IMR-90 (cell line): Measurements from ENCODE around the gene LMAN2. TPM values are rescaled to one million over a fixed set of nuclear protein-coding genes. Genes with fewer than 3 reads are reported as not detected.

ENCODE experiments used
- ATAC-seq: fragments of 200-7000 bp; cut with Tn5 transposase; 2 replicates; pipeline ENCODE4 v1.9.1; 2020; ENCODE audit warnings: low read depth, mild to moderate bottlenecking, moderate library complexity
- BruUV-seq: library from RNA; stranded (reverse); fragments of 400-500 nt; replicated peaks from 2 replicates; lab custom pipeline; 2021; lab: Mats Ljungman, UMichigan
- CTCF ChIA-PET: fragments of 300-600 bp; formaldehyde crosslinking; extraction: SDS; loops from one replicate; lab custom pipeline; 2021; ENCODE audit warnings: antibody characterized with exemption; lab: Yijun Ruan, JAX
- POLR2A ChIA-PET: fragments of 300-600 bp; sonication (Branson Sonifier 250); formaldehyde crosslinking; loops from one replicate; lab custom pipeline; 2022; ENCODE audit warnings: antibody characterized with exemption; ENCODE audit not compliant: unreplicated experiment; lab: Charles Lee
- DNase-seq: peaks from one replicate; pipeline ENCODE4 v3.0.0; 2013
- H2AFZ ChIP-seq: replicated peaks from 2 replicates; pipeline ENCODE3; 2013; ENCODE audit warnings: low read length, mild to moderate bottlenecking; ENCODE audit not compliant: poor library complexity
- H2AK5ac ChIP-seq: 2 replicates; pipeline ENCODE4 v1.6.1; 2013; ENCODE audit warnings: low read depth, low read length, inconsistent platforms
- H2AK9ac ChIP-seq: replicated peaks from 2 replicates; pipeline ENCODE3; 2013; ENCODE audit warnings: mild to moderate bottlenecking, low read depth, low read length, moderate library complexity; ENCODE audit not compliant: poor library complexity
- H2BK120ac ChIP-seq: 2 replicates; pipeline ENCODE4 v1.6.1; 2013; ENCODE audit warnings: low read depth, low read length, inconsistent platforms
- H2BK15ac ChIP-seq: 3 replicates; pipeline ENCODE4 v1.6.1; 2013; ENCODE audit warnings: low read depth, low read length, inconsistent platforms
- H2BK20ac ChIP-seq: 2 replicates; pipeline ENCODE4 v1.6.1; 2013; ENCODE audit warnings: low read depth, mild to moderate bottlenecking, inconsistent platforms, low read length, moderate library complexity
- H2BK5ac ChIP-seq: 2 replicates; pipeline ENCODE4 v1.6.1; 2013; ENCODE audit warnings: mild to moderate bottlenecking, low read depth, low read length, inconsistent platforms; ENCODE audit not compliant: poor library complexity, severe bottlenecking
- H3K14ac ChIP-seq: replicated peaks from 2 replicates; pipeline ENCODE4 v1.6.1; 2013; ENCODE audit warnings: low read depth, low read length, inconsistent platforms
- H3K18ac ChIP-seq: 2 replicates; pipeline ENCODE4 v1.6.1; 2013; ENCODE audit warnings: low read depth, low read length, control low read depth
- H3K23ac ChIP-seq: 2 replicates; pipeline ENCODE4 v1.6.1; 2013; ENCODE audit warnings: low read depth, low read length, inconsistent platforms
- H3K27ac ChIP-seq: 2 replicates; pipeline ENCODE4 v1.5.1; 2013; ENCODE audit warnings: mild to moderate bottlenecking, control low read depth, low read length; ENCODE audit not compliant: insufficient read depth
- H3K27me3 ChIP-seq: 2 replicates; pipeline ENCODE4 v1.6.1; 2013; ENCODE audit warnings: low read length; ENCODE audit not compliant: control insufficient read depth, insufficient read depth
- H3K36me3 ChIP-seq: 2 replicates; pipeline ENCODE4 v1.6.1; 2013; ENCODE audit warnings: low read length, mixed read lengths; ENCODE audit not compliant: control insufficient read depth, insufficient read depth
- H3K4ac ChIP-seq: 2 replicates; pipeline ENCODE4 v1.6.1; 2013; ENCODE audit warnings: low read depth, low read length, inconsistent platforms
- H3K4me1 ChIP-seq: 2 replicates; pipeline ENCODE4 v1.6.1; 2013; ENCODE audit warnings: low read length, mixed read lengths; ENCODE audit not compliant: control insufficient read depth, insufficient read depth
- H3K4me2 ChIP-seq: 2 replicates; pipeline ENCODE4 v1.6.1; 2013; ENCODE audit warnings: low read depth, mild to moderate bottlenecking, control low read depth, low read length, moderate library complexity
- H3K4me3 ChIP-seq: 2 replicates; pipeline ENCODE4 v1.5.1; 2013; ENCODE audit warnings: low read depth, mild to moderate bottlenecking, control low read depth, low read length, moderate library complexity; ENCODE audit not compliant: insufficient read depth
- H3K56ac ChIP-seq: 2 replicates; pipeline ENCODE4 v1.6.1; 2013; ENCODE audit warnings: low read length, inconsistent platforms; ENCODE audit not compliant: insufficient read depth; ENCODE audit errors: extremely low read depth
- H3K79me1 ChIP-seq, 2 experiments: 2 replicates each; pipeline ENCODE4 v1.6.1; 2013; ENCODE audit warnings: low read length in 2 of 2, inconsistent platforms in 1 of 2, low read depth in 1 of 2
- H3K9ac ChIP-seq: 2 replicates; pipeline ENCODE4 v1.6.1; 2013; ENCODE audit warnings: low read depth, low read length, control low read depth
- H3K9me1 ChIP-seq: 2 replicates; pipeline ENCODE4 v1.6.1; 2013; ENCODE audit warnings: low read length, inconsistent platforms; ENCODE audit not compliant: insufficient read depth
- H3K9me3 ChIP-seq: 2 replicates; pipeline ENCODE4 v1.6.1; 2013; ENCODE audit warnings: low read length; ENCODE audit not compliant: control insufficient read depth, insufficient read depth
- H4K20me1 ChIP-seq: 2 replicates; pipeline ENCODE4 v1.6.1; 2013; ENCODE audit warnings: low read length, inconsistent platforms; ENCODE audit not compliant: insufficient read depth
- H4K5ac ChIP-seq: 2 replicates; pipeline ENCODE4 v1.6.1; 2013; ENCODE audit warnings: mild to moderate bottlenecking, low read depth, low read length, control low read depth
- H4K8ac ChIP-seq, 2 experiments: 2 replicates each; pipeline ENCODE4 v1.6.1; 2013; ENCODE audit warnings: low read depth in 2 of 2, low read length in 2 of 2, control low read depth in 1 of 2, inconsistent platforms in 1 of 2
- H4K91ac ChIP-seq: 2 replicates; pipeline ENCODE4 v1.6.1; 2013; ENCODE audit warnings: low read depth, low read length, inconsistent platforms; ENCODE audit not compliant: insufficient read depth
- BHLHE40 ChIP-seq: fragments of 150-350 bp; IDR thresholded peaks from 2 replicates; pipeline ENCODE4 v1.6.1; 2016; ENCODE audit warnings: mild to moderate bottlenecking, low read depth, low read length
- CEBPB ChIP-seq: IDR thresholded peaks from 2 replicates; pipeline ENCODE4 v1.6.1; 2012; ENCODE audit warnings: low read depth, low read length, improper control_type of control experiment
- CHD1 ChIP-seq: IDR thresholded peaks from 2 replicates; pipeline ENCODE4 v1.6.1; 2012; ENCODE audit warnings: low read depth, low read length, improper control_type of control experiment
- CTCF ChIP-seq: conservative IDR thresholded peaks from 2 replicates; pipeline ENCODE4 v1.5.1; 2012; ENCODE audit warnings: mild to moderate bottlenecking, low read depth, low read length, improper control_type of control experiment
- ELK1 ChIP-seq: fragments of 150-350 bp; IDR thresholded peaks from 2 replicates; pipeline ENCODE4 v1.6.1; 2016; ENCODE audit warnings: low read depth, mild to moderate bottlenecking, low read length, moderate library complexity, borderline replicate concordance
- MAFK ChIP-seq: IDR thresholded peaks from 2 replicates; pipeline ENCODE4 v1.6.1; 2012; ENCODE audit warnings: low read depth, low read length, improper control_type of control experiment
- MXI1 ChIP-seq: IDR thresholded peaks from 2 replicates; pipeline ENCODE4 v1.6.1; 2012; ENCODE audit warnings: low read depth, mild to moderate bottlenecking, low read length, moderate library complexity, borderline replicate concordance
- NFE2L2 ChIP-seq: fragments of 150-350 bp; IDR thresholded peaks from 2 replicates; pipeline ENCODE4 v1.6.1; 2016; ENCODE audit warnings: low read depth, mild to moderate bottlenecking, low read length
- POLR2A ChIP-seq: IDR thresholded peaks from 2 replicates; pipeline ENCODE4 v1.6.1; 2012; ENCODE audit warnings: mild to moderate bottlenecking, low read depth, low read length
- RAD21 ChIP-seq: IDR thresholded peaks from 2 replicates; pipeline ENCODE4 v1.6.1; 2012; ENCODE audit warnings: low read length, improper control_type of control experiment
- RCOR1 ChIP-seq: IDR thresholded peaks from 2 replicates; pipeline ENCODE4 v1.6.1; 2012; ENCODE audit warnings: mild to moderate bottlenecking, low read length, improper control_type of control experiment; ENCODE audit not compliant: insufficient replicate concordance
- RFX5 ChIP-seq: IDR thresholded peaks from 2 replicates; pipeline ENCODE4 v1.8.0; 2012; ENCODE audit warnings: low read depth, mild to moderate bottlenecking, low read length, moderate library complexity
- SMC3 ChIP-seq: fragments of 150-350 bp; IDR thresholded peaks from 2 replicates; pipeline ENCODE4 v1.6.1; 2016; ENCODE audit warnings: low read depth, mild to moderate bottlenecking, antibody characterized with exemption, low read length, moderate library complexity
- USF2 ChIP-seq: fragments of 150-350 bp; IDR thresholded peaks from 2 replicates; pipeline ENCODE4 v1.6.1; 2017; ENCODE audit warnings: mild to moderate bottlenecking, antibody characterized with exemption, low read length, low read depth
- WGBS, 2 experiments: methylation state at CpG; one replicate each; pipeline versions ENCODE4 v1.1.5 to v1.1.7; 2013; ENCODE audit warnings: missing lambda C conversion rate in 2 of 2; ENCODE audit not compliant: insufficient read length in 1 of 2; ENCODE audit errors: extremely low coverage in 2 of 2; 5-methylcytosine and 5-hydroxymethylcytosine counted together
- dilution Hi-C: fragments of 300-500 bp; cut with HindIII; formaldehyde crosslinking; loops from one replicate; pipeline ENCODE4 v1.14.3; 2018; ENCODE audit warnings: low sequenced_read_pairs; ENCODE audit not compliant: unreplicated experiment
- in situ Hi-C: fragments of 300-500 bp; cut with MboI; formaldehyde crosslinking; loops from 3 replicates; pipeline ENCODE4 v1.14.3; 2019; ENCODE audit warnings: low sequenced_read_pairs, inconsistent platforms, mixed read lengths
- intact Hi-C: fragments of 100-400 bp; cut with micrococcal nuclease; formaldehyde crosslinking; loops from 2 replicates; pipeline ENCODE4 v1.10.0; 2022
- polyA plus RNA-seq, 3 experiments: library from polyadenylated mRNA; depleted of rRNA; stranded (reverse); fragments of >200 nt; gene quantifications; 2 replicates each; pipeline ENCODE4 v1.2.3, GENCODE V29; 2012; ENCODE audit warnings: low replicate concordance in 1 of 3
- total RNA-seq: library from RNA; depleted of rRNA; stranded (reverse); fragments of >200 nt; gene quantifications from 2 replicates; pipeline ENCODE4 v1.2.3, GENCODE V29; 2012

LMAN2 gene
- total and polyA plus RNA-seq, 2 of the 4 experiments (the other 2 are of a cell fraction), result 253 to 303 TPM

- no TSS peak for BruUV-seq
- no peak overlapping the region for H3K56ac ChIP-seq
- POLR2A ChIA-PET, result no interaction called here
- no peak overlapping the region for H3K14ac ChIP-seq
- no peak overlapping the region for H4K91ac ChIP-seq
- dilution Hi-C loops (no loop called here), in situ Hi-C loops (no loop called here), intact Hi-C loops (no loop called here)
- H3K18ac ChIP-seq, result no peak overlapping the region
- H3K9me1 ChIP-seq, result peaks cover 2% of the 10 kb centered on the region; the same call in 1 of the 2 replicates
- no peak overlapping the region for H3K4me3 ChIP-seq
- no peak overlapping the region for H2BK20ac ChIP-seq
- H3K4me2 ChIP-seq, result no peak overlapping the region
- H2BK120ac ChIP-seq, result no peak overlapping the region
- H3K36me3 ChIP-seq, result peaks cover 31% of the 10 kb centered on the region
- peak overlapping the region; percentile 56 for H2AFZ ChIP-seq
- H3K23ac ChIP-seq, result no peak overlapping the region
- H3K79me1 ChIP-seq, result peaks cover 5 to 27% of the 10 kb centered on the region in 2 experiments; a peak in 3 of 4 replicates
- 80% methylated on average over 10 of the region's 28 CpGs; no CpG with 5 or more reads in 1 of the 2 experiments for WGBS, 2 experiments
- no peak overlapping the region for H2BK5ac ChIP-seq
- H2BK15ac ChIP-seq, result no peak overlapping the region
- no peak overlapping the region for H4K5ac ChIP-seq
- no peak overlapping the region for H3K9ac ChIP-seq
- peak overlapping the region; percentile 89 for H2AK9ac ChIP-seq
- no peaks in the 10 kb centered on the region for H3K27me3 ChIP-seq
- H3K4ac ChIP-seq, result no peak overlapping the region
- peak; percentile 38; the same call in 1 of the 2 replicates for ATAC-seq
- no peak overlapping the region for H3K27ac ChIP-seq
- peaks cover 2% of the 10 kb centered on the region; the same call in 1 of the 2 replicates for H3K4me1 ChIP-seq
- DNase-seq, result peak; percentile 33
- H4K8ac ChIP-seq, result no peak overlapping the region
- CTCF ChIA-PET, result interaction anchor here (0.6 to 1.1 kb wide), 2 partner anchors 10 to 27 kb away, joined by 5 read pairs; no protein-coding TSS in a partner anchor
- no peaks in the 10 kb centered on the region for H3K9me3 ChIP-seq
- no peak overlapping the region for H2AK5ac ChIP-seq
- peaks cover 5% of the 10 kb centered on the region for H4K20me1 ChIP-seq
- TF ChIP-seq NFE2L2 (no peak), CEBPB (no peak), RFX5 (no peak), POLR2A (no peak), SMC3 (no peak), USF2 (no peak), BHLHE40 (no peak), RAD21 (no peak), CTCF (no peak), ELK1 (no peak), MAFK (no peak), CHD1 (no peak), MXI1 (no peak), RCOR1 (no peak)
Observed at GRCh38 chr5:177327539-177328522, 23.6 kb downstream of the LMAN2 start.
